GM13977 (cell line): Measurements from ENCODE around the gene STIMATE.
A peak's percentile ranks its signal among the peaks of the same experiment; 100 is the strongest.

Experiments used
- DNase-seq: peaks from one replicate; pipeline ENCODE4 v3.0.0; 2012; ENCODE audit warnings: low spot score
- in situ Hi-C: fragments of 300-500 bp; cut with MboI; formaldehyde crosslinking; loops from one replicate; pipeline ENCODE4 v1.12.0; 2022; ENCODE audit warnings: low sequenced_read_pairs, low pct_unique_long_range_greater_than_20kb, mixed read lengths, inconsistent platforms; ENCODE audit not compliant: unreplicated experiment
- TF ChIP-seq, protein P1 (sequence below): IDR thresholded peaks from 2 replicates; pipeline ENCODE4 v1.5.1; 2012; ENCODE audit warnings: mild to moderate bottlenecking, control low read depth; ENCODE audit not compliant: insufficient read depth; ENCODE audit errors: extremely low read depth, missing control alignments

The STIMATE gene

GRCh38 chr3:52896151-52896550 is 1.2 kb downstream of the STIMATE start:
- TF ChIP-seq, protein P1, sequence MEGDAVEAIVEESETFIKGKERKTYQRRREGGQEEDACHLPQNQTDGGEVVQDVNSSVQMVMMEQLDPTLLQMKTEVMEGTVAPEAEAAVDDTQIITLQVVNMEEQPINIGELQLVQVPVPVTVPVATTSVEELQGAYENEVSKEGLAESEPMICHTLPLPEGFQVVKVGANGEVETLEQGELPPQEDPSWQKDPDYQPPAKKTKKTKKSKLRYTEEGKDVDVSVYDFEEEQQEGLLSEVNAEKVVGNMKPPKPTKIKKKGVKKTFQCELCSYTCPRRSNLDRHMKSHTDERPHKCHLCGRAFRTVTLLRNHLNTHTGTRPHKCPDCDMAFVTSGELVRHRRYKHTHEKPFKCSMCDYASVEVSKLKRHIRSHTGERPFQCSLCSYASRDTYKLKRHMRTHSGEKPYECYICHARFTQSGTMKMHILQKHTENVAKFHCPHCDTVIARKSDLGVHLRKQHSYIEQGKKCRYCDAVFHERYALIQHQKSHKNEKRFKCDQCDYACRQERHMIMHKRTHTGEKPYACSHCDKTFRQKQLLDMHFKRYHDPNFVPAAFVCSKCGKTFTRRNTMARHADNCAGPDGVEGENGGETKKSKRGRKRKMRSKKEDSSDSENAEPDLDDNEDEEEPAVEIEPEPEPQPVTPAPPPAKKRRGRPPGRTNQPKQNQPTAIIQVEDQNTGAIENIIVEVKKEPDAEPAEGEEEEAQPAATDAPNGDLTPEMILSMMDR, result no peak
- no peak for DNase-seq
- in situ Hi-C loops, result no loop called here

DNA sequence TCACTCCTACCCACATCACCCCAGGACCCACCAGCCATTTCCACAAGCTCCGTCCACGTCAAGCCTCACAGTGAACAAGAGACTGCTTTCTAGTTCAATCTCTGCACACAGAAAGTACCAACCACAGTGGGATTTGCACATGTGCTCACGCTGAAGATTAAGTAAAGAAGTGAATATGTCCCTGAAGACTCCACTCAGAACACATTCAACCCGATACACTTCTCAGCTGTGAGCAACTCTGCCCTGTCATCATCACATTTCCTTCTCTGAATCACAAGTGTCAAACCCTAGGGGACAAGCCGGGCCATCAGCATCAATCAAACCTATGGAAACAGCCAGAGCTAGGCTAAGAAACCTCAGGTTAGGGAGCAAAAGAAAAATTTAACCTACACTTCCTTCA is 1.9 kb downstream of the STIMATE start:
- in situ Hi-C loops, result no loop called here
- DNase-seq, result no peak
- TF ChIP-seq, protein P1, result no peak

- in situ Hi-C loops, result no loop called here
- no peak for DNase-seq
- TF ChIP-seq, protein P1, result no peak
Measured at GRCh38 chr3:52894756-52895155, 2.6 kb downstream of the STIMATE start.

DNA sequence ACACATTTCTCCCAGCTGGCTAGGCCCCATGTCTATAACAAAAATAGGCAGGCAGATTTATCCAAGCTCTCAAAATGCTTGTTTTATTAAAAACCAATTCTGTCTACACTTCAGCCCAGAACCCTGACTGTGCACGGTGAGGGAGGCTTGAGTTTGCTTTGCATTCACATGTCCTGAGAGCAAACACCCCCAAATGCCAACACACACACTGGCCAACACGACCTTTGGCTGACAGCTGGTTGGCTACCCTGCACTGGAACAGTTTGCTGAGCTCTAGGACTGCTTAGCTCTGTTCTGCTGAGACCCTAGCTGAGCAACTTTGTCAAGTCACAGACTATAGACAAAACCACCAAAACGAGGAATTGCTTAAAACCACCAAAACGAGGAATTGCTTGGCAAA is 3.6 kb downstream of the STIMATE start:
- TF ChIP-seq, protein P1, result no peak
- no peak for DNase-seq
- in situ Hi-C loops, result no loop called here

GRCh38 chr3:52892625-52893311 is 4.6 kb downstream of the STIMATE start:
- TF ChIP-seq, protein P1, result no peak
- peak; percentile 60 for DNase-seq
- in situ Hi-C loops, result no loop called here

DNA sequence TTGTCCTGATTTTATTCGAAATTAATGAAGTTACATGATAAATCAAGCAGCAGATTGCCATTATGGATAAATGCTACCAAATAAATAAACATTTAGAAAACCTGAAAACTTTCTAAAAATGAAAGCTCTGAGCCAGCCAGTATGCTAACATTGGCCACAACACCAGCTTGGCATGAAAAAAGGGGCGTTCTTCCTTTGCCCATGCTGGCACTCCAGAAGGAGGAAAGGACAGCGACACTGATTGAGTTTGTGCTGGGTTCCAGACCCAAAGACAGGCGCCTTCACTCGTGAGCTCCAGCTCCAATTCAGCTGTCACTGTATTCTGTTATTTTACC is 5.1 kb downstream of the STIMATE start:
- no peak for DNase-seq
- in situ Hi-C loops, result no loop called here
- TF ChIP-seq, protein P1, result no peak

- in situ Hi-C loops, result no loop called here
- TF ChIP-seq, protein P1, result no peak
- DNase-seq, result no peak
Measured at GRCh38 chr3:52891615-52892081, 5.7 kb downstream of the STIMATE start.
